D721Med (cell line): ENCODE measurements around the gene PRRG3.

Experiments
- DNase-seq: peaks from one replicate; pipeline ENCODE4 v3.0.0; 2011; ENCODE audit warnings: low spot score; ENCODE audit not compliant: insufficient read length
- FAIRE-seq: peaks from 2 replicates; lab custom pipeline; 2011; peaks lifted over from hg19 to GRCh38; lab: Jason Lieb, UNC
- TF ChIP-seq, protein P1 (sequence below): IDR thresholded peaks from 2 replicates; pipeline ENCODE4 v1.5.1; 2012; ENCODE audit warnings: mild to moderate bottlenecking, control low read depth; ENCODE audit not compliant: insufficient read depth; ENCODE audit errors: missing control alignments

PRRG3 gene

DNA sequence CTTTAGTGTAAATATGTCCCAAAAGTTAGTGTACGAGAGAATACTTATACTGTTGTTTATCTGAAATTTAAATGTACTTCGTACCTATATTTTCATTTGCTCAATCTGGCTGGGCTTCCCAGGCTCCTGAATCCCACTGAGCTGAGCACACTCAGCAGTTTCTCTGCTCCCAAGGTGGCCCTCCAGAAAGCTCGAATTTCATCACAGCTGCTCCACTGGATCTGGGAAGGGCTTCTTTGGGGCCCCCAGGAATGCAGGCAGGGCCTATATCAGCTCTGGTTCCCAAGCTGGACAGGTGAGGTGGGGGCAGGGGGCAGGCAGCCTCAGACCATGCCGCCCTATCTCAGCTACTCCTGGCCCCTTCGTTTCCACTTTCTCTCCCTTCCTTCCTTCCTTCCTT is 19.1 kb downstream of the PRRG3 start:
- TF ChIP-seq, protein P1, sequence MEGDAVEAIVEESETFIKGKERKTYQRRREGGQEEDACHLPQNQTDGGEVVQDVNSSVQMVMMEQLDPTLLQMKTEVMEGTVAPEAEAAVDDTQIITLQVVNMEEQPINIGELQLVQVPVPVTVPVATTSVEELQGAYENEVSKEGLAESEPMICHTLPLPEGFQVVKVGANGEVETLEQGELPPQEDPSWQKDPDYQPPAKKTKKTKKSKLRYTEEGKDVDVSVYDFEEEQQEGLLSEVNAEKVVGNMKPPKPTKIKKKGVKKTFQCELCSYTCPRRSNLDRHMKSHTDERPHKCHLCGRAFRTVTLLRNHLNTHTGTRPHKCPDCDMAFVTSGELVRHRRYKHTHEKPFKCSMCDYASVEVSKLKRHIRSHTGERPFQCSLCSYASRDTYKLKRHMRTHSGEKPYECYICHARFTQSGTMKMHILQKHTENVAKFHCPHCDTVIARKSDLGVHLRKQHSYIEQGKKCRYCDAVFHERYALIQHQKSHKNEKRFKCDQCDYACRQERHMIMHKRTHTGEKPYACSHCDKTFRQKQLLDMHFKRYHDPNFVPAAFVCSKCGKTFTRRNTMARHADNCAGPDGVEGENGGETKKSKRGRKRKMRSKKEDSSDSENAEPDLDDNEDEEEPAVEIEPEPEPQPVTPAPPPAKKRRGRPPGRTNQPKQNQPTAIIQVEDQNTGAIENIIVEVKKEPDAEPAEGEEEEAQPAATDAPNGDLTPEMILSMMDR: no peak
- FAIRE-seq: no peak
- DNase-seq: no peak

DNA sequence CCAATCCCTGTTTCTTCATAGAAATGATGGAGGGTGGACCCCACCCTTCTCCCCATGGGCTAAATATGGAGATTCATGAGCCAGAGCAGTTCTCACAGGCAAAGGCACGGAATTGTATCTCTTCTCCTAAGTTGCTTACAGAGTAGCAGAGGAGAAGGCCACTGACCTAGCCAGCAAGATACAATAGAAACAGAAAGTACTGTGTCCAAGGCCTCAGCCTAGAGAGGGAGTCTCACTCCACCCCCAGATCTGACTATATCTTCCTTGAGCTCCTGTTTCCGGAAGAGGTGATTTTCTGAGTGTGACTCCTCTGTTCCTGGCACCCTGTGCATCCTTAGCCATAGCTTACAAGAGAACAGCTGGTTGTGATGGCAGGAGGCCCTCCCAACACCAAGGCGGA is 20.5 kb downstream of the PRRG3 start, which contains the start of gene FATE1:
FATE1 (plus strand) TSS at position 284 of the 400 bp plus-strand sequence; CDS start at position 369, 85 bp downstream.
- TF ChIP-seq, protein P1: no peak
- FAIRE-seq (no peak), DNase-seq (no peak)

DNA sequence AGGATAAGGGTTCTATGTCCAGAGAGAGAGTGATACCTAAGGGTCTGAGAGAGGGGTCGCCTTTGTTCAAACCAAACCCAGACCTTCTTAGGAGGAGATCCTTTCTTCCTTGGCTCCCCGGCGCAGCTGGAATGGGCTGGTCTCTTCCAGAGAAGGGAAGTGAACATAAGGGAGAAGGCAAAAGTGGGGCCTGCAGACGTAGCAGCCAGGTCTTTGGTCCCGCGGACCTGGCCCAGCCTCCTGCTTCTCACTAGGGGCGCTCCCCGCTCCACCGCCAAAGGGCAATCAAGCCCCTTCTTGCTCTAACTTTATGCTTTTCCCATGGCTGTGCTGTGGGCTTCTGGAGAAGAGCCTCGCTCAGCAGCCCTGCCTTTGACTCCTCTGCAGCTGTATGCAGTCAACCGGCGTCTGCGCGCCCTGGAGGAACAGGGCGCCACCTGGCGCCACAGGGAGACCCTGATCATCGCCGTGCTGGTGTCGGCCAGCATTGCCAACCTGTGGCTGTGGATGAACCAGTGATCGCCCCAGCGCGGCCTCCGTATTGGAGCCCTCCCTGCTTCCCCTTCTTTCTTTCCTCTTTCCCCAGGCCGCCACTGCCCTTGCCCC is 27.1 kb downstream of the PRRG3 start:
- TF ChIP-seq, protein P1: no peak
- no peak for DNase-seq
- FAIRE-seq: no peak

DNA sequence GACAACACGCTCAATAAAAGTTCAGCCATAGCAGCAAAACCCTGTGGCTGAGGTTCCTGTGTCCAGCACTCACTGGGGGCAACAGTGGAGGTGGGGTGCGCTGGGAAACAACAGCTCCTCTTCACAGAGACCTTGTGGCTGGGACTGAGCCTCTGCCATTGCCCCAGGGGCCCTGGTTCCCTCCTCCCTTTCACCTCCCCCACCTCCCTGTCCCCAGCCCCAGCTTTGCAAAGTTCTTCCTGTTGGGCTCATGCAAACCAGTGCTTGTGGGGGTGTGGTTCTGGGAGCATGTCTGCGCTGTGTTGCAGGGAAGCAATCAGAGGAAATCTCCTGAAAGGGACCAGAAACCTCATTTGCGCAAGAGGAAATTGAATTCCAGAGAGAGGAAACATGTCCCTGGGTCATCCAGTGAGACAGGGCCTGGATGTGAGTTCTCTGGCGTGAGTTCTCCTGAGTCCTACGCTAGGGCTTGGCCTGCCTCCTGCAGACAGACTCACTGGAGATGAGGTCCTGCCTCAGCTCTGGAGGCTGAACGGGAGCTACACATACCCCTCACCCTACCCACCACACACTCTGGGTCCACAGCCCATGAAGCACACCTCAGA is 28.0 kb downstream of the PRRG3 start:
- FAIRE-seq: no peak
- TF ChIP-seq, protein P1: no peak
- no peak for DNase-seq

DNA sequence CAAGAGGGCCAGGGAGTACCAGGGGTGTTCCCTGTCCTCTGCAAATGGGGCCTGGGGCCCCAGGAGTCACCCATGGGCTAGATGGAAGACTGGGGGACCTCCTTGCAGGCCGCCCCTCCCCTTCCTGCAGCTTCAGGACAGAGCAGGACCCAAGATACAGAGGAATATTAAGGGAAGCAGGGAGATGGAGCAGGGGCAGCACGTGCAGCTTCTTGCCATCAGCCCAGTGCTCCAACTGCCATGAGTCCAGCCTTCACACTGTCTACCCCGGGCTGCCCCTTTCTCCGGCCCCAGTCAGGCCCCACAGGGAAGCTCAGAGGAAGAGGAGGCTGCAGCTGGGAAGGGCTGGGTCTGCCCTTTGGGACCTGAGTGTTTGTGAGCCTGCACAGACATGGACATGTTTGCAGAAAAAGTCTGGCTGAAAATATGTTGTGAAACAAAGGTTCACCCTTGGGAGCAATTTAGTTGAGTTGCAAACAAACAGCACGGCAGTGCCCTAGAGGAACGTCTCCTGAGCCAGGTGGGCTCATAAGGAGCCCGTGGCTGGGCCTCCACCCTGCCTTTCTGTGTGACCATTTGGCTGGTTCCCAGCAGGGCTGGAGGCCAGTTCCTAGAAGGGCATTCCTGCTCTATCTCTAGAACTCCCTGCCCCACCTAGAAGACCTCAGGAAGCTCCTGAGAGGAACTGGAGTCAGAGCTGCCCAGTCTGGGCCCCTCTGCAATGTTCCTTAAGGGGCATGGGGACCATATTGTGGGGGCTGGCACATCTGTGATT is 29.5 kb downstream of the PRRG3 start:
- no peak for FAIRE-seq
- no peak for DNase-seq

DNA sequence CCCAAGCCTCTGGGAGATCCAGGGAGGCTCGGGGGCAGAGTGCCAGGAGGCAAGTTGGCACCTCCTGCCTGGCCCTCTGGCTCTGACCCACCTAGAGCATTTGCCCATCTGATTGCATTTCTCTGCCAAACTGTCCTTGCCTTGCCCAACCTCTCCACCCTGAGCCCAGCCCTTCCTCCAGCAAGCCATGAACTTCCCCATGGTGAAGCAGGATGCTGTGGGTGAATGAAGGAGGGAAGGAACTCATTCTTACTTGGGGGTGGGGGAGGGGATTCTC is 30.0 kb downstream of the PRRG3 start:
- DNase-seq (no peak), FAIRE-seq (no peak)
- TF ChIP-seq, protein P1: no peak

More for the DNA sequence above, 29.5 kb downstream of the PRRG3 start:
- TF ChIP-seq, protein P1: no peak

DNA sequence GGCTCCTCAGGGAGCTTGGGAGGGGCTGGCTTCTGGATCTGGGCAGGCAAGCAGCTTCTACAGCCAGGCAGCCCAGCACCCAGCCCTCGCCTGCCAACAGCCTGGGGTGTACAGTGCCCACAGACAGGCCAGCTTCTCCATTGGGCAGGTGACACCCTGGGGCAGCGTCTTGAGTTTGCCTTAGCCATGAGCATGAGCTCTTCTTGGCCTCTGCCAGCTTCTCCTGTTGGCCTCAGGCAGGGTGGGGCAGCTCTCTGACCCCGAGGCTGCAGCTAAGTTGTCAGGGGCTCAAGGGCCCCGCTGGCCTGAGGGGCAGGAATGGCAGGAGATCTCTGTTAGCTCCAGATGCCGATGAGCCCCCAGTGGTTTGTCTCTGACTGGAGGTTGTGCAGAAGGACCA is 31.5 kb downstream of the PRRG3 start:
- TF ChIP-seq, protein P1: no peak
- no peak for DNase-seq
- FAIRE-seq: no peak
